SIG-M5 treated with dmso at 0.1 percent for 504 hours (cell line): ENCODE measurements around the gene AGAP3.

Experiments
- DNase-seq: peaks from one replicate; lab custom pipeline; 2025; ENCODE audit not compliant: unreplicated experiment; lab: John Stamatoyannopoulos, UW

Gene AGAP3

GRCh38 chr7:151057989-151058780 lies 28.1 kb upstream of the AGAP3 start:
- peak; percentile 99 for DNase-seq

- DNase-seq: peak; percentile 37
These were observed 27.4 kb upstream of the AGAP3 start for GRCh38 chr7:151058781-151059366.

DNA sequence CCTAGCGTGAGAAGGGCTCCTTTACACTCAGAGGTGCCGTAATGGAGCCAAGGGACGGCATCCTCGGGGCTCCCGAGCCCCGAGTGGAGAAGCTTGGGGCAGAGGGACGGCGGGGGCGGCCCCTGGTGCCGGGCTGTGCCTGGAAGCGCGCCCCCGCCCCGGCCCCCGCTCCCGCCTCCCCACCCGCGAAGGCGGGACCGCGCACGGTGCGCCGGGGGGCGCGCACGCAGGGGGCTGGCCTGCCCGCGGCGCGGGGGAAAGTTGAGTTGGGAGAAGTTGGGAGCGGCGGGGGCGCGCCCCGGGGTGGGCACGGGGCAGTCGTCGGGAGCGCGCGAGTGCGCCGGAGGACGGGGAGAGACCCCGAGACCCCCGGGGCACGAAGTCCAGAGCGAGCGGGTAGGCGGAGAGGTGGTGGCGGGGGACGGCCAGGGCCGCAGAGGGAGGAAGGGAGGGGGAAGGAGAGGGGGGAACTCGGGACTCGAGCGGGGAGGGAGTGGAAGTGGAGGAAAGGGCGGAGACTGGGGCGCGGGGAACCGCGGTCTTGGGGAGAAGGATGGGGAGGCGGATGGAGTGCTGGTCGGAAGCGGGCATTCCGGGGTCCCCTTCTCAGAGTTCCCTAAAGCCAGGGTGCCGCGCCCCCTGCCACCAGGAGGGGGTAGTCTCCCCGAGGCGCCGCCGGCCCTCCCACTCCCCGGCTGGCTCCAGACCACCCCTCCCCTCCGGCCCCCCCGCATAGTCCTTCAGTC lies 26.7 kb upstream of the AGAP3 start, which contains the start of gene SLC4A2:
Gene SLC4A2, plus strand, starts transcription at position 223 of the 746 bp plus-strand sequence. CDS start 2,399 bp downstream, outside the sequence.
- peak; percentile 62 for DNase-seq

DNA sequence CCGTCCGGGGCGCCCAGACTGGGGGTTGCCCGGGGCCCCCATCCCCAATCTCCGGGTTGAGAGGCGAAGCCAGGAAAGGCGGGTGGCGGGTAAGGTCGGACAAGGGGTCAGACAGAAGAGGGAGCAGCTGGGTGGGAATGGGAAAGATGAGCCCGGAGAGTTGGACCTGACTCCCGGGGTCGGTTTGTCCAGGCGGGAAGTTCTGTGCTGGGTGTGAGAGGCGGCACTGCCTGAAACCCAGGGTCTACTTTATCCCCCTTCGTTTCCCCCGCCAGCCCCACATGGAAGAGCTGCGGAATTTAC lies 26.2 kb upstream of the AGAP3 start:
- DNase-seq: no peak

GRCh38 chr7:151060416-151061212 lies 25.7 kb upstream of the AGAP3 start:
- peak; percentile 21 for DNase-seq

DNA sequence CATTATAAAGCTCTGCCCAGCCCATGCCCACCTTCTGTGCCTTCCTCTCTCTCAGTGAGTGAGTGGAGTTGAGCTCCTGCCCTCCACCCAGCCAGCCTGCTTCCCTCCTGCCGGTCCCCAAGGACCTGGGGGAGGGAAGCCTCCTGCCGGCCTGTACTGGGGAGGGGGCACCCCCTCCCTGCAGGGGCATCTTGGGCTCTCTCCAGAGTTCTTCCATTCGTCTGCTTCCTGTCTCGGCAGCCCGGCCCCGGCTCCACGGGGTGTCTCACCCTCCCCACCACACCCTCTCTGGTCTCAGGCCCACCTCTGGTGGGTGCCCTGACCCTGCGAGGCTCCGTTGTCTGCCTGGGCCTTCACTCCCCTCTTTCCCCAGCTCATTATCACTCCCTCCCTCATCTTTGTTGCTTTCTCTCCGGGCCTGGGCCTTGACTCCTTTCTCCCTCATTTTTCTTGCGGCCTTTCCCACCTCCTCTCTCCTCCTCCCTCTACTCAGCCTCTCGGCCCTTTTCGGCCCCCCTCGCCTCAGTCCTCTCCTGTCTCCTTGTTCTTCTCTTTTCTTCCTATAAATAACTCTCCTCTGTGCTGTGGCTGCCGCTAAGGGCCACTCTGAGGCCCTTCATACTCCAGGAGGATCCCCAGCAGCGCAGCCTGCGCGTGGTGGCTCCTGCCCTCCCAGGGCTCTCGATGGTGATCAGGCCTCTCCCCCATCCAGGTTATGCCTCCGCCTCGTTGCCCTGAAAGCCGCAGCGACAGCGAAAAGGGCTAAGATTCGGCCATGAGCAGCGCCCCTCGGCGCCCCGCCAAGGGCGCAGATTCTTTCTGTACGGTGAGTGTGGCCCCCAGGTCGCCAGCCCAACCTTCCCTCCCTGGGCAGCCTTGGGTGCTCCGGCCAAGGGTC lies 24.8 kb upstream of the AGAP3 start:
- no peak for DNase-seq

- no peak for DNase-seq
These were observed 24.2 kb upstream of the AGAP3 start for GRCh38 chr7:151062111-151062398.

GRCh38 chr7:151062399-151063211 lies 23.7 kb upstream of the AGAP3 start:
- no peak for DNase-seq

DNA sequence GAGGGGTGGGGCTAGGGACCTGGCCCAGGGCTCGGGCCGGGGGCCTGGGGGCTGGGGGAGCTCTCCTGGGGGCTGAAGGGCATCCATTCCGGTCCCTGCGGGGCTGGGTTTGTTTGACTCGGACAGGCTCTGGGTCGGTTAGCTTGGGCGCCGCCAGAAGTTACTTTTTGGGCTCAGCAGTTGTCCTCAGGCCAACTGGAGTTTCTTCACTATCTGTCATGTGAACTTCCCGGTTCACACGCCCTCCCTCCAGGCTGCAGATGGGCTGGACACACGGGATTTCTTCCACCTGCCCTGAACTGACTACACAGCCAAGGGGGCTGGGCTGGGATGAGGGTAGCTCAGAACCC lies 23.1 kb upstream of the AGAP3 start:
- DNase-seq: no peak

- no peak for DNase-seq
These were observed 21.8 kb upstream of the AGAP3 start for GRCh38 chr7:151064454-151064853.

DNA sequence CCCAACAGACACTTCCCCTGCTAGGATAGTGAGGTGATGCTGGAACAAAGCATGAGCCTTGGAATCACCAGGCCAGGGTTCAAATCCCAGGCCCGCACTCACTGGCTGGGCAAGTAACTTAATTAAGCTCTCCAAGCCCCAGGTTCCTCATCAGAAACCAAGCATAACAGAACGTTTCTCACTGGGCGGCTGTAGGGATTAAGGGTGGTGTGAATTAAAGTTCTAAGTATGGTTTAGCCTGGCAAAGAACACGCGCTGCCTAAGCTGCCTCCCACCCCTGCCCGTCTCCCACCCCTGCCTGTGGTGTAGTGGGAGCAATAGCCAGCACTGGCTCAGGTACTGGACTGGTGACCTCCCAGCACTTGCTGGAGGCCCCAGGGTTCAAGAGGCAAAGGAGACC lies 21.3 kb upstream of the AGAP3 start:
- DNase-seq: no peak

GRCh38 chr7:151065516-151065915 lies 20.8 kb upstream of the AGAP3 start:
- DNase-seq: no peak

DNA sequence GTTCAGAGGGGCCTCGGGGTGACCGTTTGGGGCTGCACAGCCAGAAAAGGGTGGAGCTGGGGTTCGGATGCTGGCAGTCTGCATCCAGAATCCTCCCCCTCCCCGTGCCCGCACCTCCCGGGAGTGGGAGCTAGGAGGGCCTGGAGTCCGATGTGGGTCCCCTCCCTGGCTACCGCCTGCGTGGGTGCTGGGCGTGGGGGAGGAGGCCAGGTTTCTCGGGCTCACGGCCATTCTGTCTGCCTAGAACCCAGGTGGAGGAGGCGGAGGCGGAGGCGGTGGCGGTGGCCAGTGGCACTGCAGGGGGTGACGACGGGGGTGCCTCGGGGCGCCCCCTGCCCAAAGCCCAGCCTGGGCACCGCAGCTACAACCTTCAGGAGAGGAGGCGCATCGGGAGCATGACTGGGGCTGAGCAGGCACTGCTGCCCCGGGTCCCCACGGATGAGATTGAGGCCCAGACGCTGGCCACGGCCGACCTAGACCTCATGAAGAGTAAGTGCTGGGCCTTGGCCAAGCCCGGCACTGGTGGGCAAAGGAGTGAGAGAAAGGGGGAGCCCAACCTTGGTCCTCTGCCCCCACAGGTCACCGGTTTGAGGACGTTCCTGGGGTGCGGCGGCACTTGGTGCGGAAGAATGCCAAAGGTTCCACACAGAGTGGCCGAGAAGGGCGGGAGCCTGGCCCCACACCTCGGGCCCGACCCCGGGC lies 19.9 kb upstream of the AGAP3 start:
- DNase-seq: no peak

- no peak for DNase-seq
These were observed 18.1 kb upstream of the AGAP3 start for GRCh38 chr7:151068069-151068773.

- DNase-seq: no peak
These were observed 16.3 kb upstream of the AGAP3 start for GRCh38 chr7:151069841-151070573.

DNA sequence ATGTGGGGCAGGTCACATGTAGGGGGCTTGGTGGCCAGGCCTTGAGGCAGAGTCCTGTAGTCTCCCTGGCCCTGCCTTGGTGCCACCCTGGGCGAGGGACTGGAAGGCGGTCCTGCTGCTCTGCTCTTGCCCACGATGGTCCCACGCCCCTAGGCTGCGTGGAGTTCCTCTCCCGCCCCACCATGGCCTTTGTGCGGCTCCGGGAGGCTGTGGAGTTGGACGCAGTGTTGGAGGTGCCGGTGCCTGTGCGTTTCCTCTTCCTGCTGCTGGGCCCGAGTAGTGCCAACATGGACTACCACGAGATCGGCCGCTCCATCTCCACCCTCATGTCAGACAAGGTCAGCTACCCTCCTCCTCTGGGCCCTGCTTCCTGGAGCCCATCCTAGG lies 15.7 kb upstream of the AGAP3 start:
- DNase-seq: no peak

- DNase-seq: no peak
These were observed 15.0 kb upstream of the AGAP3 start for GRCh38 chr7:151071032-151071866.
